ENCODE measurements around the gene ZSWIM5. TPM values are rescaled to one million over a fixed set of nuclear protein-coding genes. Genes with fewer than 3 reads are reported as not detected.

ZSWIM5 gene
- total and polyA plus RNA-seq, 9 of the 15 experiments (the other 6 are each of a cell fraction or from before 2014, with no cell fraction given): under 0.01 to 0.07 (median 0.03) TPM; not detected in 3

DNA sequence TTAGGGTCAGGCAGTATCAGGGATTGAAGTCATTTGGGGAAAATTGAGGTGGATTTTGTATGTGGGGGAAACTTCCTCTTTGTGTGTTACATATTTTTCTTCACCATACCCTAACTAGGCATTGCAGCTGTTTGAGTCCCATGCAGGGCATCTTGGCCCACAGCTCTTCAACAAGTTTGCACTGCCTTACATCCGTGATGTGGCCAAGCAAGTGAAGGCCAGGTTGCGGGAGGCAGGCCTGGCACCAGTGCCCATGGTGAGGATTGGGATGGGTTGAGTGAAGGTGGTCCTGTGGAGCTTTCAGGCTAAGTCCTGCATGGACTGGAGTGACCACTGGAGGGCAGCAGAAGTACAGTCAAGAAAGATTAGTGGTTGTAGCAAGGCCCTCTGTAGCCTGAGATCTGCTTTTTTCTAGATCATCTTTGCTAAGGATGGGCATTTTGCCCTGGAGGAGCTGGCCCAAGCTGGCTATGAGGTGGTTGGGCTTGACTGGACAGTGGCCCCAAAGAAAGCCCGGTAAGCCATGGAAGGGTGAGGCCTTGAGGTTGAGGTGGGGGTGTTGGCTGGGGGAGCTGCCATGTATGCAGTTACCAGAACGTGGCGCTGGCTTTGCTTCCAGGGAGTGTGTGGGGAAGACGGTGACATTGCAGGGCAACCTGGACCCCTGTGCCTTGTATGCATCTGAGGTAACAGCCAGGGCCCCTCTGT, 191.9 kb downstream of the ZSWIM5 start (continued):
- TF ChIP-seq, protein P1, sequence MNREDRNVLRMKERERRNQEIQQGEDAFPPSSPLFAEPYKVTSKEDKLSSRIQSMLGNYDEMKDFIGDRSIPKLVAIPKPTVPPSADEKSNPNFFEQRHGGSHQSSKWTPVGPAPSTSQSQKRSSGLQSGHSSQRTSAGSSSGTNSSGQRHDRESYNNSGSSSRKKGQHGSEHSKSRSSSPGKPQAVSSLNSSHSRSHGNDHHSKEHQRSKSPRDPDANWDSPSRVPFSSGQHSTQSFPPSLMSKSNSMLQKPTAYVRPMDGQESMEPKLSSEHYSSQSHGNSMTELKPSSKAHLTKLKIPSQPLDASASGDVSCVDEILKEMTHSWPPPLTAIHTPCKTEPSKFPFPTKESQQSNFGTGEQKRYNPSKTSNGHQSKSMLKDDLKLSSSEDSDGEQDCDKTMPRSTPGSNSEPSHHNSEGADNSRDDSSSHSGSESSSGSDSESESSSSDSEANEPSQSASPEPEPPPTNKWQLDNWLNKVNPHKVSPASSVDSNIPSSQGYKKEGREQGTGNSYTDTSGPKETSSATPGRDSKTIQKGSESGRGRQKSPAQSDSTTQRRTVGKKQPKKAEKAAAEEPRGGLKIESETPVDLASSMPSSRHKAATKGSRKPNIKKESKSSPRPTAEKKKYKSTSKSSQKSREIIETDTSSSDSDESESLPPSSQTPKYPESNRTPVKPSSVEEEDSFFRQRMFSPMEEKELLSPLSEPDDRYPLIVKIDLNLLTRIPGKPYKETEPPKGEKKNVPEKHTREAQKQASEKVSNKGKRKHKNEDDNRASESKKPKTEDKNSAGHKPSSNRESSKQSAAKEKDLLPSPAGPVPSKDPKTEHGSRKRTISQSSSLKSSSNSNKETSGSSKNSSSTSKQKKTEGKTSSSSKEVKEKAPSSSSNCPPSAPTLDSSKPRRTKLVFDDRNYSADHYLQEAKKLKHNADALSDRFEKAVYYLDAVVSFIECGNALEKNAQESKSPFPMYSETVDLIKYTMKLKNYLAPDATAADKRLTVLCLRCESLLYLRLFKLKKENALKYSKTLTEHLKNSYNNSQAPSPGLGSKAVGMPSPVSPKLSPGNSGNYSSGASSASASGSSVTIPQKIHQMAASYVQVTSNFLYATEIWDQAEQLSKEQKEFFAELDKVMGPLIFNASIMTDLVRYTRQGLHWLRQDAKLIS (CRISPR knock-in tag; IDR thresholded peaks at IDR 0.05): 0 out of 2 replicates have a peak, but pooled peaks have one; percentile 87
- TF ChIP-seq, protein P2, sequence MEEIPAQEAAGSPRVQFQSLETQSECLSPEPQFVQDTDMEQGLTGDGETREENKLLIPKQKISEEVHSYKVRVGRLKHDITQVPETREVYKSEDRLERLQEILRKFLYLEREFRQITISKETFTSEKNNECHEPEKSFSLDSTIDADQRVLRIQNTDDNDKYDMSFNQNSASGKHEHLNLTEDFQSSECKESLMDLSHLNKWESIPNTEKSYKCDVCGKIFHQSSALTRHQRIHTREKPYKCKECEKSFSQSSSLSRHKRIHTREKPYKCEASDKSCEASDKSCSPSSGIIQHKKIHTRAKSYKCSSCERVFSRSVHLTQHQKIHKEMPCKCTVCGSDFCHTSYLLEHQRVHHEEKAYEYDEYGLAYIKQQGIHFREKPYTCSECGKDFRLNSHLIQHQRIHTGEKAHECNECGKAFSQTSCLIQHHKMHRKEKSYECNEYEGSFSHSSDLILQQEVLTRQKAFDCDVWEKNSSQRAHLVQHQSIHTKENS (CRISPR knock-in tag; IDR thresholded peaks at IDR 0.05): no peak
- no peak for TF ChIP-seq ZNF561 (CRISPR knock-in tag; conservative IDR thresholded peaks at IDR 0.05)
- TF ChIP-seq PHTF2 (CRISPR knock-in tag; IDR thresholded peaks at IDR 0.05): peak; percentile 4; the same call in 1 of the 2 replicates
- TF ChIP-seq TEAD4 (IDR thresholded peaks at IDR 0.05; ENCODE audit: low read length): no peak
- no peak for TF ChIP-seq TEAD4 (CRISPR knock-in tag; IDR thresholded peaks at IDR 0.05; ENCODE audit: borderline replicate concordance)
- TF ChIP-seq DEAF1 (CRISPR knock-in tag; IDR thresholded peaks at IDR 0.05): peak; percentile 93
- TF ChIP-seq ZNF280A (IDR thresholded peaks at IDR 0.05; ENCODE audit: low read depth, partially characterized antibody): no peak
- TF ChIP-seq ZNF274 (IDR thresholded peaks at IDR 0.05; ENCODE audit: borderline replicate concordance, low read depth, low read length): no peak
- TF ChIP-seq DPF2 (IDR thresholded peaks at IDR 0.05): peak; percentile 42; the same call in 1 of the 2 replicates
- TF ChIP-seq TSC22D4 (tag; IDR thresholded peaks at IDR 0.05): no peak
- TF ChIP-seq, protein P3, sequence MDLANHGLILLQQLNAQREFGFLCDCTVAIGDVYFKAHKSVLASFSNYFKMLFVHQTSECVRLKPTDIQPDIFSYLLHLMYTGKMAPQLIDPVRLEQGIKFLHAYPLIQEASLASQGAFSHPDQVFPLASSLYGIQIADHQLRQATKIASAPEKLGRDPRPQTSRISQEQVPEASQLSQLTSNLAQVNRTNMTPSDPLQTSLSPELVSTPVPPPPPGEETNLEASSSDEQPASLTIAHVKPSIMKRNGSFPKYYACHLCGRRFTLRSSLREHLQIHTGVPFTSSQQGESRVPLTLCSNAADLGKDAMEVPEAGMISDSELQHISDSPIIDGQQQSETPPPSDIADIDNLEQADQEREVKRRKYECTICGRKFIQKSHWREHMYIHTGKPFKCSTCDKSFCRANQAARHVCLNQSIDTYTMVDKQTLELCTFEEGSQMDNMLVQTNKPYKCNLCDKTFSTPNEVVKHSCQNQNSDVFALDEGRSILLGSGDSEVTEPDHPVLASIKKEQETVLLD (IDR thresholded peaks at IDR 0.05): no peak
- TF ChIP-seq POLR2H (tag; IDR thresholded peaks at IDR 0.05; ENCODE audit: low read depth): no peak
- no peak for TF ChIP-seq HCFC1 (IDR thresholded peaks at IDR 0.05; ENCODE audit: low read depth, low read length)
- TF ChIP-seq ZNF76 (CRISPR knock-in tag; IDR thresholded peaks at IDR 0.05; ENCODE audit: borderline replicate concordance): no peak
- no peak for TF ChIP-seq JUND (IDR thresholded peaks at IDR 0.05; ENCODE audit: borderline replicate concordance, low read depth, low read length)
- TF ChIP-seq JUND (tag; IDR thresholded peaks at IDR 0.05; ENCODE audit: borderline replicate concordance, low read depth, low read length): peak; percentile 34; the same call in 2 of the 3 replicates
- TF ChIP-seq BRD9 (IDR thresholded peaks at IDR 0.05; ENCODE audit: low read depth, partially characterized antibody): peak; percentile 68
